ENCODE data around the gene OBSCN.

Gene OBSCN

GRCh38 chr1:228341450-228341813 lies 133.6 kb downstream of the OBSCN start:
- DNase-seq (ENCODE audit: low read depth) = no peak

DNA sequence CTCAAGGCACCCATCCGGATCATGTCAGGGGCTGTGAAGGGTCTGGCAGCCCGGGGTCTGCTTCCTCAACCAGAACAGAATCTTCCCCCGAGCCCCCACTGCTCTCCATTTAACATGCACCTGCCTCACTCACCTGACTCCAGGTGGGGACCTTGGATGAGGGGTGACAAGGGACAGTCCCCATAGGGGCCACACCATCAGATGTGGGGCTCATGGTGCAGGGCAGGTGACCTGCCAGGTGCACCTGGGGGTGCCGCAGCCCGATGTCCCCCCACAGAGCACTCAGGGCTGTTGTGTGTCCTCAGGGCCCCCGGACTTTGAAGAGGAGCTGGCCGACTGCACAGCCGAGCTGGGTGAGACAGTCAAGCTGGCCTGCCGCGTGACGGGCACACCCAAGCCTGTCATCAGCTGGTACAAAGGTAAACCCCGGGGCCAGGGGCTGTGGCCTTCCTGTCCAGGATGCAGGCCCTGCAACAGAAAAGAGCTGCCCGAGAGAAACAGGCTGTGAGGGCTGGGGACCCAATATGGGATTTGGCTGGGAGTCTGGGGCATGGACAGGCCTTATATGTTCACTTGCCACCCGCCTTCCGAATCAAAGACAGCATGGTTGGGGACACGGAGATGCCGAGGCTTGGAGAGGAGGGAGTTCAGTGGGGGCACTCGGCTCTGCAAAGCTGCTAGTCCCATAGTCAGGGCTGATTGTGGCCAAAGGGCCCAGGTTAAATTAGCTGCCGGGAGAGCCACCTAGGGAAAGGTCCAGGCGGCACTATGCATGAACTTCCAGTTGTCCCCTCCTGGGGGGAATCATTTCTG lies 134.2 kb downstream of the OBSCN start:
- no peak for DNase-seq (ENCODE audit: low read depth)

GRCh38 chr1:228342627-228343190 lies 134.9 kb downstream of the OBSCN start:
- DNase-seq (ENCODE audit: low read depth) = no peak

DNA sequence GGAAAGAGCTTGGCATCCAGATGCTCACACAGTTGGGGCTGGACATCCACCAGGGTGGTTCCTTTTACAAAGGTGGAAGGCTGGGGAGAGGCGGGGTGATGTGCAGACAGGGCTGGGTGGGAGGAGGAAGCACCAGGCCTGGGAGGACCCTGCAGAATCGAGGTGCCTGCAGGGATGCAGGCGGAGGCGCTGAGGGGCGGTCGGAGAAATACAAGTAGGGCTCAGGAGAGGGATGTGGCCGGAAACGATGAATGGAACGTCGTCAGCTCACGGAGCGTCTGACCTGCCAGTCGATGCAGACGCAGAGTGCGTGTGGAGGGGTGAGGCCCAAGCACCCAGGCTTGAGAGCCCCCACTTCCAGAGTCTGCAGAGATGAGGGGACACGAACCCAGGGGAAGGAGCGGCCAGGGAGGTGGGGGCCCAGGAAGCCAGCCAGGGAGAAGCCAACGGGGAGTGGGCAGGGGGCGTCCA lies 135.4 kb downstream of the OBSCN start:
- no peak for DNase-seq (ENCODE audit: low read depth)

- DNase-seq (ENCODE audit: low read depth) = no peak
These were observed 136.8 kb downstream of the OBSCN start for GRCh38 chr1:228344631-228345072.

- DNase-seq (ENCODE audit: low read depth) = no peak
These were observed 137.5 kb downstream of the OBSCN start for GRCh38 chr1:228345201-228345930.

DNA sequence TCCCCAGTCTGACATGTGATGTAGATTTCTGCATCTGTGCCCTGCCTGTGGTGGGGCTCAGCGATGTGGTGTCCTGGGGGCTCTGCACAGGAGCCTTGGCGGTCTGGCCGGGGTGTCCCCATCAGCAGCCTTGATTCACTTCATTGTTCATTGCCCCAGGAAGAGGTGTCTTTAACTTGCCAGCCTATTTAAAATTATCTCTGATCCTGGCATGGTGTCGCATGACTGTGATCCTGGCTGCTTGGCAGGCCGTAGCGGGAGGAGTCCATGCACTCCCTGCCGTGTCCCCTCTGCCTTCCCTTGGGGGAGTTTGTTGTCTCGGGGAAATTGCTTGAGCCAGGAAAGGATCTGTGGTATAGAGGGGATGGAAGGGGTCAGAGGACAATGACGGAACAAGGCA lies 138.9 kb downstream of the OBSCN start:
- DNase-seq (ENCODE audit: low read depth) = no peak

DNA sequence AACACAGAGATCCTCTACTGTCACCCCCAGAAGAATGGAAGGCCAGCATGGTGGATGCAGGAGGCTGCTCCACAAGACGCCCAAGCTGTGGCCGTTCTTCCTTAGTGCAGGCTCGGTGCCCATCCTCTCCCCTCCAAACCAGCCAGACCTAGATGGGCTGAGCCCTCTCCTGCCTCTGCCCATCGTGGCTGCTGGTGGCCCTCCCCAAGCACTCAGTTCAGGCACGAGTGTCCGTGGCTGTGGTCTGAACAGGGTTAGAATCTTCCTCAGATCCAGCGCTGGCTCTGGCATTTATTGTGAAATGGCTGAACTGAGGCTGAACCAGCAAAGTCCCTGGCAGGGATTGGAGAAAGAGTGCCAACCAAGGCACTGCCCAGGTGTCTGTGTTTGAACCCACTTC lies 139.3 kb downstream of the OBSCN start:
- no peak for DNase-seq (ENCODE audit: low read depth)

- DNase-seq (ENCODE audit: low read depth) = no peak
These were observed 141.0 kb downstream of the OBSCN start for GRCh38 chr1:228348708-228349467.

DNA sequence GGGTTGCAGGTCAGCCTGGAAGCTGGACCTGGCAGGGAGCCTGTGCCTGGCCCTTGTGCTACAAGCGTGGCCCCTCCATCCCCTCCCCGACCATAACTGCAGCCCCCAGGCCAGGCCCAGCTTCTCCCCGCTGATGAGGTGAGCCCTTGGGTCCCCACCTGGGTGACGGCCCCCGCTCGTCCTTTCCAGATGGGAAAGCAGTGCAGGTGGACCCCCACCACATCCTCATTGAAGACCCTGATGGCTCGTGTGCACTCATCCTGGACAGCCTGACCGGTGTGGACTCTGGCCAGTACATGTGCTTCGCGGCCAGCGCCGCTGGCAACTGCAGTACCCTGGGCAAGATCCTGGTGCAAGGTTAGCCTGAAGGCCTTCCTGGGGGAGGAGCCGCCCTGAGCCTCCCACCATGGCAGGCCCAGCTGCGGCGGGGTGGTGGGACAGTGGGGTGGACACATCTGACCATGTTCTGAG lies 141.9 kb downstream of the OBSCN start:
- no peak for DNase-seq (ENCODE audit: low read depth)

- DNase-seq (ENCODE audit: low read depth) = no peak
These were observed 142.4 kb downstream of the OBSCN start for GRCh38 chr1:228350179-228350742.

DNA sequence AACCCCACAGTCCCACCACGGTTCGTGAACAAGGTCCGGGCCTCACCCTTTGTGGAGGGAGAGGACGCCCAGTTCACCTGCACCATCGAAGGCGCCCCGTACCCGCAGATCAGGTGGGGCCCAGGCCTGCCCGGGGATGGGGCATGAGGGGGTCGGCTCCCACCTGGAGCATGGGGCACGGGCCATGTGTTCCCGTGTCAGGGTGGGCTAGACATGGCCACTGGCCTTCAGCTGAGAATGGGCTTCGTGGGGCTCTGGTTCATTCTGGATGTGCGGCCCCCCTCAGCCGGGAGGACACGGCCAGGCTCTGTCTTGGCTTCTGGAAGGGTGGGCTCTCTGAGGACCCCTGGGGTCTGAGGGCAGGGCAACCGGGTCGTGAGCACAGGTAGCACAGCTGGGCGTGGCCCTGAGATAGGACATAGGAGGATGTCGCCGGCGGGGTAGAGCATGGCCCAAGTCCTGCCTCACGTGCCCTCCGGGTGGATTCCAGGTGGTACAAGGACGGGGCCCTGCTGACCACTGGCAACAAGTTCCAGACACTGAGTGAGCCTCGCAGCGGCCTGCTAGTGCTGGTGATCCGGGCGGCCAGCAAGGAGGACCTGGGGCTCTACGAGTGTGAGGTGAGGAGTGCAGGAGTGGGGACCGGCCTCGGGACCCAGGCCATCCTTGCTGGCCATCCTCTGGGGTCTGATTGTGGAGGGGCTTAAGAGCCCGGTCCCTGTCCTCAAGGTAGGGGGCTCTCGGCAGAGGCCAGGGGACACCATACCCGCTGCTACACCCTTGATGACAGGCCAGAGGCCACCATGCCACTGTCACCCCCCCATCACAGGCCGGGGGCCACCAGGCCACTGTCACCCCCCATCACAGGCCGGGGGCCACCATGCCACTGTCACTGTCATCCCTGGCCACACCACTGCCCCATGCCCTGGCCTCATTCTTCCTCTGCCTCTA lies 143.3 kb downstream of the OBSCN start:
- no peak for DNase-seq (ENCODE audit: low read depth)

- DNase-seq (ENCODE audit: low read depth) = no peak
These were observed 144.0 kb downstream of the OBSCN start for GRCh38 chr1:228351850-228352249.

DNA sequence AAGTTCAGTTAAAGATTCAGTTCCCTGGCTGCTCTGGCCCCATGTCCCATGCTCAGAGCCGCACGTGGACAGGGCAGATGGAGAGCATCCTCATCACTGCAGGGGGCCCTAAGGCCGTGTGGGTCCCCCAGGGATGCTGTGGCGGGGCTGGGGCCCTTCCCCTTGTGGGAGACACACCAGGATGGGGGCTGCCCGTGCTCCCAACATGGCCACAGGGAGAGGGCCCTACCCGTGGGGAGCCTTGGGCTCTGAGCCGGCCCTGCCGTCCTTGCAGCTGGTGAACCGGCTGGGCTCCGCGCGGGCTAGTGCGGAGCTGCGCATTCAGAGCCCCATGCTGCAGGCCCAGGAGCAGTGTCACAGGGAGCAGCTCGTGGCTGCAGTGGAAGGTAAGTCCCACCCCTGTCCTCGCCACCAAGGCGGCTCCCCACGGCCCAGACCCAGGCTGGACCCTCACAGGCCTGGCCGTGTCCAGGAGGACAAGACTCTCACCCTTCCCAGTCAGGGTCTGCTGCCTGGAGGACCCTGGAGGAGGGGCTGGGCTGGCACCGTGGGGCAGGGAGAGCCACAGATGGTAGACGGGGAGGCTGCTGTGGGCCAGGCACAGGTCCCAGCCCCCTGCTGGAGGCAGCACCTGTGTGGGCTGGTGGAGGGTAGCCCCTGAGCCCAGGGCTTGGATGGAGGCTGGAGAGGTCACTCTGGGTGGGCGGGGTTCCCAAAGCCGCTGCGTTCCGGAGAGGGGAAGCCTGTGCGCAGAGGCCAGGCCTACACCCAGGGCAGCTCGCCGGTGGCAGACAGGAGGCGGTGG lies 145.0 kb downstream of the OBSCN start:
- DNase-seq (ENCODE audit: low read depth) = no peak

DNA sequence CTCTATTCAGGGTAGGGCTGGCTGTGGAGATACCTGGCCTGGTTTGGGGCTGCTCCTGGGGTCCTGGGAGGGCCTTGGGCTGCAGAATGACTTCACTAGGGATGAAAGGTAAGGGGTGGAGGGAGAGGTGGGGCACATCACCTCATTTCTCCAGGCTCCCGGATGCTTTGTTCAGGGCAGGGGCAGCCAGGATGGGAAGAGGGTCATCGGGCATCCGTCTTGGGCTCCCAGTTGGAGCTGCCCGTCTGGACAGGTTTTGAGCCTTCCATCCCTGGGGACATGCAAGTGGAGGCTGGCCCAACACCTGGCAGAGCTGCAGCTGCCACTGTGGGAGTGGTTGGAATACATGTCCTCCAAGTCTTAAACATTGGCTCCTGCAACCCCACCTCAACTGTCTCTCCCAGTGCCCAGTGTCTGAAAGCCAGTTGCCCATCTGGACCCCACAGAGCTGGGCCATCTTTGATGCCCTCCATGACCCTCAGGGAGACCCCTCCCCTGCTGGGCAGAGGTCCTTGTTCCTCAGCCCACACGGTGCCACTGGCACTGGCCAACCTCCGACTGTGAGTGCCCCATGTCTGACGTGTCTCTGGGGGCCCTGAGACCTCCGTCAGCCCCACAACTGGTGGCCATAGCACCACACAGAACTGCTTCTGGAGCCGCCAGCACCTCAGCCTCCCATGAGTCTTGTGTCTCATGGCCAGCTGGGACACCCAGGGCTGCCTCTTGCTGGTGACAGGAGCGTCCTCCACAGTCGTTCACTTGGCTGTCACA lies 145.9 kb downstream of the OBSCN start:
- no peak for DNase-seq (ENCODE audit: low read depth)

DNA sequence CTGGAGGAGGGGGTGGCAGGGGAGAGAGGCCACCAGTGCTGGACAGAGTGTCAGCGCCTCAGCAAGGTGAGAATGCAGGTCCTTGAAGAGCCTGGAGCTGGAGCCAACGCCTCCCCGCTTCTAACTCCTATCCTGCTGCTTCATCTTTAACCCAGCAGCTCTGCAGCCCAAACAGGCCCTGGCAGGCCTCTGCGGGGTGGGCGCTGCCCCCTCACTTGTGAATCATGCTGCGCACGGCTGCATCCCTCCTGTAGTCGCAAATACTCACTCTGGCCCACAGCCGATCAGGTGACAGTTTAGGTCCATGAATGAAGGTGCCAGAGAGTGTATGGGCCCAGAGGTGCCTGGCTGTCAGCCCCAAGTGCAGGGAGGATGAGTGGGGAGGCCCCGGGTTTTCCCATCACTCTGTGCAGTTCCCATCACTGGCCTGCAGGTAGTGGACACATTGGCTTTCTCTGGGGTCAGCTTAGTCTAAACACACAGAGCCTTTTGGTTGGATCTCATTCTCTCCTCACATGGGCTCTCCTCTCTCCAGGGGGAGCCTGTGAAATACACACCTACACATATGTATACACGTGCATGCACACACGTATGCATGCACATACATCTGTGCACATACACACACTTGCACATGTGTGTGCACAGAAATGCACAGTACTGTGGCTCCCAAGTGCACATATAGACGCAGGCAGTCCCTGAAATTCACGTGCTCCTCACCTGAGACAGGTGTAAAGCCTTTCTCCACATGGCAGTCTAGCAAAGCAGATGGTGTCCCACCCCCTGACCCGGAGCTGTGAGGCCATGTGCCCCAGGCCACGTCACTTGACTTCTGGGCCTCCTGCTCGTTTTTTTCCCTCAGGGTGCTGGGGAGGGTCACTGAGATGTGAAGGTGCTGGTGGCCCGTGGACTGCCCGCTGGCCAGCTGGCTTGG lies 146.8 kb downstream of the OBSCN start:
- DNase-seq (ENCODE audit: low read depth) = no peak

- no peak for DNase-seq (ENCODE audit: low read depth)
These were observed 149.2 kb downstream of the OBSCN start for GRCh38 chr1:228356897-228357680.

Data from stimulated activated CD8-positive, alpha-beta memory T cell treated with anti-CD3 and anti-CD28 coated beads, Interleukin-12 subunit alpha, Interleukin-12 subunit beta, amount 100 ng/mL, for 4 hours (primary cell).